A549 (cell line): ENCODE results near the gene AFAP1. TPM values are rescaled to one million over a fixed set of nuclear protein-coding genes. Genes with fewer than 3 reads are reported as not detected.

Experiments
- ATAC-seq, 2 experiments: fragments of 200-7000 bp in 1 of 2; fragments of >200 bp in 1 of 2; cut with Nextera tagmentation in 1 of 2; cut with Tn5 transposase in 1 of 2; 3 replicates each; pipeline versions ENCODE4 v1.8.0 to v1.9.1; 2018 to 2020; ENCODE audit warnings: mild to moderate bottlenecking in 1 of 2, moderate library complexity in 1 of 2
- CTCF ChIA-PET: fragments of 300-600 bp; sonication (Branson Sonifier 250); formaldehyde crosslinking; extraction: SDS; loops from one replicate; lab custom pipeline; 2021; ENCODE audit warnings: antibody characterized with exemption, inconsistent platforms; lab: Yijun Ruan, JAX
- POLR2A ChIA-PET: fragments of 350-600 bp; formaldehyde crosslinking; extraction: SDS; loops from one replicate; lab custom pipeline; 2021; ENCODE audit warnings: antibody characterized with exemption, inconsistent platforms; lab: Yijun Ruan, JAX
- DNase-seq, 2 experiments: peaks; one replicate each; pipeline versions ENCODE4 v3.0.0 to v3.0.0-alpha.2; 2011 to 2016; ENCODE audit warnings: low read depth in 1 of 2, low spot score in 1 of 2
- FAIRE-seq: peaks from 2 replicates; lab custom pipeline; 2011; peaks lifted over from hg19 to GRCh38; lab: Jason Lieb, UNC
- H3K27ac ChIP-seq, 2 experiments: fragments of >200 bp; sonication (Bioruptor Twin); formaldehyde crosslinking; 3 replicates each; pipeline ENCODE4 v1.5.1; 2016 to 2017
- H3K4me1 ChIP-seq: fragments of >200 bp; sonication (Bioruptor Twin); formaldehyde crosslinking; 3 replicates; pipeline ENCODE4 v1.6.1; 2016
- H3K4me2 ChIP-seq: fragments of >200 bp; sonication (Bioruptor Twin); formaldehyde crosslinking; 3 replicates; pipeline ENCODE4 v1.6.1; 2016
- H3K4me3 ChIP-seq: fragments of >200 bp; sonication (Bioruptor Twin); formaldehyde crosslinking; 3 replicates; pipeline ENCODE4 v1.5.1; 2016
- H3K9me3 ChIP-seq: fragments of >200 bp; sonication (Bioruptor Twin); formaldehyde crosslinking; 3 replicates; pipeline ENCODE4 v1.6.1; 2016
- CBX8 ChIP-seq: fragments of 200-600 bp; sonication (generic); IDR thresholded peaks from 2 replicates; pipeline ENCODE4 v1.6.1; 2016
- CEBPB ChIP-seq, 2 experiments: fragments of >200 bp in 1 of 2; sonication (Bioruptor Twin) in 1 of 2; formaldehyde crosslinking in 1 of 2; IDR thresholded peaks; 2 replicates each; pipeline ENCODE4 v1.6.1; 2012 to 2016
- EHF ChIP-seq: fragments of 250-450 bp; sonication (Bioruptor Pico); IDR thresholded peaks from 2 replicates; pipeline ENCODE4 v1.5.0; 2020; ENCODE audit warnings: mild to moderate bottlenecking
- FOSB ChIP-seq: fragments of 250-450 bp; sonication (Bioruptor Pico); IDR thresholded peaks from 2 replicates; pipeline ENCODE4 v1.5.0; 2020; ENCODE audit warnings: mild to moderate bottlenecking, moderate library complexity
- GATA3 ChIP-seq: IDR thresholded peaks from 2 replicates; pipeline ENCODE4 v1.6.1; 2012; ENCODE audit warnings: borderline replicate concordance
- HOXB13 ChIP-seq: fragments of 250-450 bp; sonication (Bioruptor Pico); IDR thresholded peaks from 2 replicates; pipeline ENCODE4 v1.5.0; 2020; ENCODE audit warnings: low read depth, mild to moderate bottlenecking, moderate library complexity
- HOXB5 ChIP-seq: fragments of 250-450 bp; sonication (Bioruptor Pico); IDR thresholded peaks from 2 replicates; pipeline ENCODE4 v1.5.0; 2020; ENCODE audit warnings: mild to moderate bottlenecking, moderate library complexity
- JUN ChIP-seq, 2 experiments: fragments of >200 bp; sonication (Bioruptor Twin); formaldehyde crosslinking; IDR thresholded peaks; 2 replicates in 1 of 2; 3 replicates in 1 of 2; pipeline ENCODE4 v1.6.1; 2016 to 2017
- JUNB ChIP-seq: fragments of >200 bp; sonication (Bioruptor Twin); formaldehyde crosslinking; IDR thresholded peaks from 2 replicates; pipeline ENCODE4 v1.6.1; 2016
- KDM1A ChIP-seq: fragments of 200-600 bp; sonication (generic); IDR thresholded peaks from 2 replicates; pipeline ENCODE4 v1.6.1; 2016; ENCODE audit warnings: low read depth, mild to moderate bottlenecking
- KDM5A ChIP-seq: fragments of 200-600 bp; sonication (generic); IDR thresholded peaks from 2 replicates; pipeline ENCODE4 v1.6.1; 2016; ENCODE audit warnings: antibody characterized with exemption, mild to moderate bottlenecking
- MYC ChIP-seq: IDR thresholded peaks from 2 replicates; pipeline ENCODE4 v1.6.1; 2012; ENCODE audit warnings: mild to moderate bottlenecking, inconsistent platforms, low read length, improper control_type of control experiment, borderline replicate concordance
- NFE2L2 ChIP-seq: fragments of 150-350 bp; conservative IDR thresholded peaks from 2 replicates; pipeline ENCODE4 v1.6.1; 2014; ENCODE audit warnings: low read length
- NPAS2 ChIP-seq: fragments of 250-450 bp; sonication (Bioruptor Pico); IDR thresholded peaks from 2 replicates; pipeline ENCODE4 v1.8.0; 2022; ENCODE audit warnings: mild to moderate bottlenecking, moderate library complexity, borderline replicate concordance
- SMC3 ChIP-seq: fragments of >200 bp; sonication (Bioruptor Twin); formaldehyde crosslinking; IDR thresholded peaks from 3 replicates; pipeline ENCODE4 v1.6.1; 2018; ENCODE audit warnings: inconsistent platforms
- ZC3H11A ChIP-seq: fragments of 450-650 bp; IDR thresholded peaks from 2 replicates; pipeline ENCODE4 v1.6.1; 2014; ENCODE audit warnings: antibody characterized with exemption, mild to moderate bottlenecking
- ZNF302 ChIP-seq: fragments of 250-450 bp; sonication (Bioruptor Pico); IDR thresholded peaks from 2 replicates; pipeline ENCODE4 v1.9.0; 2021; ENCODE audit warnings: inconsistent platforms, mild to moderate bottlenecking, moderate library complexity
- ZSCAN20 ChIP-seq: fragments of 250-450 bp; sonication (Bioruptor Pico); IDR thresholded peaks from 2 replicates; pipeline ENCODE4 v1.8.0; 2022; ENCODE audit warnings: mild to moderate bottlenecking, moderate library complexity
- WGBS: methylation state at CpG from one replicate; pipeline ENCODE4 v1.1.6; 2017; ENCODE audit errors: missing lambda C conversion rate; 5-methylcytosine and 5-hydroxymethylcytosine counted together
- polyA plus RNA-seq, 4 experiments: library from polyadenylated mRNA; depleted of rRNA in 3 of 4; stranded (reverse); fragments of >200 nt; fragmentation: RNase III in 1 of 4; extraction: RNeasy Plus Mini Kit Qiagen cat#74134 plus additional on column Dnase treatment in 1 of 4; gene quantifications; 2 replicates in 3 of 4; 3 replicates in 1 of 4; pipeline ENCODE4 v1.2.3, GENCODE V29; 2011 to 2017
- TF ChIP-seq, protein P1 (sequence below): IDR thresholded peaks from 2 replicates; pipeline ENCODE4 v1.6.1; 2012
- TF ChIP-seq, protein P2 (sequence below): IDR thresholded peaks from 2 replicates; pipeline ENCODE4 v1.6.1; 2012
- TF ChIP-seq, protein P3 (sequence below): IDR thresholded peaks from 2 replicates; pipeline ENCODE4 v1.6.1; 2012; ENCODE audit warnings: low read depth, borderline replicate concordance

The AFAP1 gene
- polyA plus RNA-seq, 2 of the 4 experiments (the other 2 are of a cell fraction): 25.4 to 29.6 TPM

DNA sequence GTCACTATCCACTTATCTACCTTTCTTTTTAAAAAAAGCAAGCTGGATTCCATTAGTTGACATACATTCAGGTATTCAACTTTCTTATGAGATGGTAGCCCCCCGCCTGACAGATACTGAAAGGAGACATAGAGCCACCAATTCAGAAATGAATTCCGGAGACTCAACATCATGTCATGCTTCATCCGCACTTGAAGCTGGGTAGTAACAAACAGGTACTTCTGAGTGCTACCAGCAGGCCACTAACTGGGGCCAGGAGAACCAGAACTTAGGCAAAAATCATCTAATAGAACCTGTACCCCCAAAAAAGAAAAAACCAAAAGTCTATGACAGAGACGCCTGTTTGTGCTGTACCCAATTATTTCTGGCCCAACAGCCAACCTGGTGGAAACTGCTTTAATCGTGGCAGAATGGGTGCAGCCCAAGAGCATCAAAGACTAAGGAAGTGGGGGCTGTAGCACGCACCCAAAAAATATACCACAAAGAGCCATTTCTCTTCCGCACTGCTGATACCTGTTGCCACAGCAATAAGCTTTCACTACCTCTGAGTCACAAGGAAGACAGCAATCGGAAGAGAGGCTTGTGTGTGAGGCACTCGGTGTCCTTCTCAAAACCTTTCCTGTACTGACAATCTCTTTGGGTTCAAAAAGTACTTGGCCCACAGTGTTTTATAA is 84.8 kb downstream of the AFAP1 start:
- 87% methylated on average over 9 of the region's 9 CpGs for WGBS
- no peaks in the 10 kb centered on the region for H3K9me3 ChIP-seq
- H3K27ac ChIP-seq: peak overlapping the region in 1 of 2 experiments; percentile 90; a peak in 3 of 6 replicates
- no peak for ATAC-seq
- H3K4me1 ChIP-seq: peaks cover 62% of the 10 kb centered on the region
- DNase-seq: no peak
- H3K4me2 ChIP-seq: no peak overlapping the region
- ChIA-PET CTCF (interaction anchor here (1.5 to 2.0 kb wide), 3 partner anchors 11 to 53 kb away, joined by 4 to 8 read pairs (median 4); no protein-coding TSS in a partner anchor), POLR2A (no interaction called here)
- FAIRE-seq: no peak
- TF ChIP-seq FOSB (no peak), NFE2L2 (no peak)
- TF ChIP-seq, protein P1, sequence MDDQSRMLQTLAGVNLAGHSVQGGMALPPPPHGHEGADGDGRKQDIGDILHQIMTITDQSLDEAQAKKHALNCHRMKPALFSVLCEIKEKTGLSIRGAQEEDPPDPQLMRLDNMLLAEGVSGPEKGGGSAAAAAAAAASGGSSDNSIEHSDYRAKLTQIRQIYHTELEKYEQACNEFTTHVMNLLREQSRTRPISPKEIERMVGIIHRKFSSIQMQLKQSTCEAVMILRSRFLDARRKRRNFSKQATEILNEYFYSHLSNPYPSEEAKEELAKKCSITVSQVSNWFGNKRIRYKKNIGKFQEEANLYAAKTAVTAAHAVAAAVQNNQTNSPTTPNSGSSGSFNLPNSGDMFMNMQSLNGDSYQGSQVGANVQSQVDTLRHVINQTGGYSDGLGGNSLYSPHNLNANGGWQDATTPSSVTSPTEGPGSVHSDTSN: no peak
- H3K4me3 ChIP-seq: no peak overlapping the region

DNA sequence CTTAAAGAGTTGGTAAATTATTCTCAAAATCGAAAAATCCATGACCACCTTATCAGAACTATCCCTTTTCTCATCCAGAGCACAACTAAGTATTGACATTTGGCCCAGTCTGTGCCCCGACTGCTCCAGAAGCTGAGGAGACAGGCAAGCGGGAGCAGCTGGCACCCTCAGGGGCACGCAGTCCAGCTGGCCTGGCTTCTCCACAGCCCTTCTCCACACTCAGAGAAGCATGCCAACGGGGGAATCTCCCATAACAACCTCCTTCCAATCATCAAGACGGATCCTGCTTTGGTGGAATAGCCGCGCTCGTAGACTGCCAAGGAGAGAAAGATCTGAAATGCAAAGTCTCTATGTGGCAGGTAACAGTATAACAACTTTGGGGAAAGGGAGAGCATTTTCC is 85.4 kb downstream of the AFAP1 start:
- H3K4me3 ChIP-seq: no peak overlapping the region
- 84% methylated on average over 9 of the region's 9 CpGs for WGBS
- TF ChIP-seq EHF (CRISPR knock-in tag): no peak
- TF ChIP-seq KDM1A: no peak
- no peak for TF ChIP-seq NPAS2 (CRISPR knock-in tag)
- TF ChIP-seq JUN (IDR thresholded peaks at IDR 0.05): no peak
- TF ChIP-seq NFE2L2: no peak
- TF ChIP-seq KDM5A: no peak
- no peak for TF ChIP-seq MYC
- no peak for TF ChIP-seq ZC3H11A
- no peak for TF ChIP-seq JUNB
- TF ChIP-seq GATA3: no peak
- TF ChIP-seq, all 56 proteins: peak for 0
- Histone ChIP-seq H3K9me3 (no peaks in the 10 kb centered on the region), H3K4me2 (no peak overlapping the region), H3K27ac (peak overlapping the region in 1 of 2 experiments; percentile 75; a peak in 2 of 6 replicates), H3K4me1 (peaks cover 56% of the 10 kb centered on the region)
- CTCF ChIA-PET: interaction anchor here (0.5 to 2.0 kb wide), 4 partner anchors 10 to 52 kb away, joined by 3 to 8 read pairs (median 4); no protein-coding TSS in a partner anchor
- DNase-seq (no peak), ATAC-seq (no peak), FAIRE-seq (no peak)
- POLR2A ChIA-PET: no interaction called here

DNA sequence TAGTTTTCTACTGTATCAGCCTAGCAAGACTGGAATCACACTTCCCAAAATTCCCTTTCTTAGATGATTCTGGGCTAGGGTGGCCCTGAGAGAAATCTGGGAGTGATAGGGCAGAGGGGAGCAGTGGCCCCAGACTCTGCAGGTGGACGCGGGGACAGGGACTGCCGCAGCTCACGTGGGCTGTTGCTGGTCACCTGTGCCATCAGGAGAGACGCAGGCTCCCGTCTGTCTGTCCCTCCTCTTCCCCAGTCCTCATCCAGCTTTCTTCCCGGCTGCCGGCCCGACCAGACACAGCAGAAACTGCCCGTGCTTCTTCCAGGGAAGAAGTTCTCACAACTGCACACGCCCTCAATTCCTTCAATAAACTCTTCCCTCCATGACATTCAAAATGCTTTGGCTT is 86.4 kb downstream of the AFAP1 start:
- DNase-seq (no peak), ATAC-seq (peak in 1 of 2 experiments; percentile 8; a peak in 1 of 6 replicates)
- H3K27ac ChIP-seq: peak overlapping the region in 1 of 2 experiments; percentile 75; a peak in 3 of 6 replicates
- 95% methylated on average over 11 of the region's 11 CpGs for WGBS
- TF ChIP-seq, protein P2, sequence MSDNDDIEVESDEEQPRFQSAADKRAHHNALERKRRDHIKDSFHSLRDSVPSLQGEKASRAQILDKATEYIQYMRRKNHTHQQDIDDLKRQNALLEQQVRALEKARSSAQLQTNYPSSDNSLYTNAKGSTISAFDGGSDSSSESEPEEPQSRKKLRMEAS: no peak
- TF ChIP-seq CBX8: no peak
- no peak for TF ChIP-seq CEBPB (IDR thresholded peaks at IDR 0.05)
- TF ChIP-seq, protein P1: no peak
- no peak for TF ChIP-seq KDM5A
- no peak for TF ChIP-seq HOXB13 (CRISPR knock-in tag)
- no peak for TF ChIP-seq ZNF302
- TF ChIP-seq, protein P3, sequence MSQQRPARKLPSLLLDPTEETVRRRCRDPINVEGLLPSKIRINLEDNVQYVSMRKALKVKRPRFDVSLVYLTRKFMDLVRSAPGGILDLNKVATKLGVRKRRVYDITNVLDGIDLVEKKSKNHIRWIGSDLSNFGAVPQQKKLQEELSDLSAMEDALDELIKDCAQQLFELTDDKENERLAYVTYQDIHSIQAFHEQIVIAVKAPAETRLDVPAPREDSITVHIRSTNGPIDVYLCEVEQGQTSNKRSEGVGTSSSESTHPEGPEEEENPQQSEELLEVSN: no peak
- TF ChIP-seq ZSCAN20 (CRISPR knock-in tag): no peak
- no peak for TF ChIP-seq HOXB5 (CRISPR knock-in tag)
- no peak for TF ChIP-seq SMC3
- TF ChIP-seq, all 56 proteins: peak for 0
- Histone ChIP-seq H3K4me3 (no peak overlapping the region), H3K4me1 (peaks cover 47% of the 10 kb centered on the region), H3K9me3 (no peaks in the 10 kb centered on the region), H3K4me2 (0 out of 3 replicates have a peak overlapping the region, but pooled peaks have one; percentile 23)
- POLR2A ChIA-PET: no interaction called here
- CTCF ChIA-PET: interaction anchor here (1.5 to 2.0 kb wide), 3 partner anchors 9 to 51 kb away, joined by 4 to 8 read pairs (median 4); no protein-coding TSS in a partner anchor
- FAIRE-seq: no peak
